OCI-LY3 (cell line): ENCODE measurements around the gene MICALL1.

ENCODE experiments used
- CTCF ChIP-seq: fragments of 200-600, 300-600 bp; sonication (generic); IDR thresholded peaks from 2 replicates; pipeline ENCODE4 v1.5.1; 2014; ENCODE audit warnings: antibody characterized with exemption, low read length, low read depth
- EZH2phosphoT487 ChIP-seq: fragments of 200-600 bp; shearing (Covaris generic); IDR thresholded peaks from 2 replicates; pipeline ENCODE4 v1.6.1; 2018; ENCODE audit warnings: antibody characterized with exemption, mixed run types, low read depth

- TF ChIP-seq CTCF = no peak
- TF ChIP-seq EZH2phosphoT487 = no peak
Observed at GRCh38 chr22:37976547-37976946, 70.5 kb downstream of the MICALL1 start.
